Measurements from ENCODE around the gene TNK1. TPM values are rescaled to one million over a fixed set of nuclear protein-coding genes. Genes with fewer than 3 reads are reported as not detected.

The TNK1 gene
- total and polyA plus RNA-seq, 8 donors = 4.9 to 13.8 (median 6.6) TPM

DNA sequence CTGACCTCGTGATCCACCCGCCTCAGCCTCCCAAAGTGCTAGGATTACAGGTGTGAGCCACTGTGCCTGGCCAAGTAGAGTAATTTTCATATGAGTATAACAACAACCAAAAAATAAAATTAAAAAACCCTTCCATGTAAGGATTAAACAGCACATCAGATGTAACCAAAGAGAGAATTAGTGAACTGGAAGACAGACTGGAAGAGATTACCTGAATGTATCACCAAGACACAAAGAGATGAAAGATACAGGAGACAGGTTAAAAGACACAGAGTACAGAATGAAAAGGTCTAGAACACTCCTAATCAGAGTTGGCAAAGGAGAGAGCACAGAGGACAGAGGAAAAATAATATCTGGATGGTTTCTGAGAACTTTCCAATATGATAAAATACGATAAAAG, 1.8 kb upstream of the TNK1 start:
- intact Hi-C loops (cut with DNase I) = no loop called here
- 92 to 97% methylated on average over 3 of the region's 3 CpGs for WGBS, 2 donors

GRCh38 chr17:7380321-7380720, 568 bp upstream of the TNK1 start:
- H3K4me1 ChIP-seq = peaks cover 6 to 11% (median 8%) of the 10 kb centered on the region in 3 donors
- H3K4me3 ChIP-seq = peak overlapping the region; percentile 55 to 78 (median 64)
- no peaks in the 10 kb centered on the region for H3K9me3 ChIP-seq
- H3K36me3 ChIP-seq = no peaks in the 10 kb centered on the region
- ATAC-seq = peak; percentile 65 to 85 (median 78)
- H3K27me3 ChIP-seq = no peaks in the 10 kb centered on the region
- FAIRE-seq = no peak
- 4 to 6% methylated on average over 7 of the region's 7 CpGs for WGBS, 2 donors
- intact Hi-C loops (cut with DNase I) = no loop called here
- TF ChIP-seq, protein P1, sequence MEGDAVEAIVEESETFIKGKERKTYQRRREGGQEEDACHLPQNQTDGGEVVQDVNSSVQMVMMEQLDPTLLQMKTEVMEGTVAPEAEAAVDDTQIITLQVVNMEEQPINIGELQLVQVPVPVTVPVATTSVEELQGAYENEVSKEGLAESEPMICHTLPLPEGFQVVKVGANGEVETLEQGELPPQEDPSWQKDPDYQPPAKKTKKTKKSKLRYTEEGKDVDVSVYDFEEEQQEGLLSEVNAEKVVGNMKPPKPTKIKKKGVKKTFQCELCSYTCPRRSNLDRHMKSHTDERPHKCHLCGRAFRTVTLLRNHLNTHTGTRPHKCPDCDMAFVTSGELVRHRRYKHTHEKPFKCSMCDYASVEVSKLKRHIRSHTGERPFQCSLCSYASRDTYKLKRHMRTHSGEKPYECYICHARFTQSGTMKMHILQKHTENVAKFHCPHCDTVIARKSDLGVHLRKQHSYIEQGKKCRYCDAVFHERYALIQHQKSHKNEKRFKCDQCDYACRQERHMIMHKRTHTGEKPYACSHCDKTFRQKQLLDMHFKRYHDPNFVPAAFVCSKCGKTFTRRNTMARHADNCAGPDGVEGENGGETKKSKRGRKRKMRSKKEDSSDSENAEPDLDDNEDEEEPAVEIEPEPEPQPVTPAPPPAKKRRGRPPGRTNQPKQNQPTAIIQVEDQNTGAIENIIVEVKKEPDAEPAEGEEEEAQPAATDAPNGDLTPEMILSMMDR (IDR thresholded peaks at IDR 0.05) = no peak
- peak overlapping the region; percentile 56 to 77 (median 74) for H3K27ac ChIP-seq
- DNase-seq = peak; percentile 69 to 79 (median 78)

More for the DNA sequence above, 1.8 kb upstream of the TNK1 start:
- TF ChIP-seq, protein P1 (IDR thresholded peaks at IDR 0.05) = no peak
- Histone ChIP-seq H3K4me1 (peaks cover 6 to 11% (median 8%) of the 10 kb centered on the region in 3 donors), H3K9me3 (no peaks in the 10 kb centered on the region), H3K27ac (no peak overlapping the region), H3K36me3 (no peaks in the 10 kb centered on the region), H3K4me3 (no peak overlapping the region), H3K27me3 (no peaks in the 10 kb centered on the region)
- FAIRE-seq = no peak
- no peak for ATAC-seq
- DNase-seq = no peak

- no peak overlapping the region for H3K27ac ChIP-seq
- ATAC-seq = no peak
- H3K4me1 ChIP-seq = peaks cover 6 to 11% (median 8%) of the 10 kb centered on the region in 3 donors
- H3K27me3 ChIP-seq = no peaks in the 10 kb centered on the region
- intact Hi-C loops (cut with DNase I) = no loop called here
- no peak for FAIRE-seq
- no peaks in the 10 kb centered on the region for H3K36me3 ChIP-seq
- no peaks in the 10 kb centered on the region for H3K9me3 ChIP-seq
- WGBS, 2 donors = 91 to 93% methylated on average over 10 of the region's 10 CpGs
- no peak for DNase-seq
- no peak overlapping the region for H3K4me3 ChIP-seq
- TF ChIP-seq, protein P1 (IDR thresholded peaks at IDR 0.05) = no peak
These were observed 2.0 kb downstream of the TNK1 start for GRCh38 chr17:7382901-7383300.

DNA sequence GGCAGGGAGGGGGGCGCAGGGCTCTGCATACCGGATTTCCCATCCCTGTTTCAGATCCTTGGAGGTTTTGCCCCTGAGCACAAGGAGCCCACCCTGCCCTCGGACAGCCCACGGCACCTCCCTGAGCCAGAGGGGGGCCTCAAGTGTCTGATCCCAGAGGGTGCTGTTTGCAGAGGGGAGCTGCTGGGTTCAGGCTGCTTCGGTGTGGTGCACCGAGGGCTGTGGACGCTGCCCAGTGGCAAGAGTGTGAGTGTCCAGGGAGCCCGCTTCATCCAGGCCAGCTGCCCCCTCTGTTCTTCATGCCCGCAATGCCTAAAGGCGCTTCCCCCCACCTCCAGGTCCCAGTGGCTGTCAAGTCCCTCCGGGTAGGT, 2.5 kb downstream of the TNK1 start:
- WGBS, 2 donors = 90 to 92% methylated on average over 11 of the region's 11 CpGs
- FAIRE-seq (no peak), DNase-seq (no peak), ATAC-seq (no peak)
- Histone ChIP-seq H3K4me3 (no peak overlapping the region), H3K27me3 (no peaks in the 10 kb centered on the region), H3K36me3 (no peaks in the 10 kb centered on the region), H3K9me3 (no peaks in the 10 kb centered on the region), H3K4me1 (peaks cover 6 to 11% (median 8%) of the 10 kb centered on the region in 3 donors), H3K27ac (no peak overlapping the region)
- TF ChIP-seq, protein P1 (IDR thresholded peaks at IDR 0.05) = no peak
- intact Hi-C loops (cut with DNase I) = no loop called here

GRCh38 chr17:7383742-7384488, 3.0 kb downstream of the TNK1 start:
- ATAC-seq (peak in 2 of 4 donors; percentile 26 to 29), FAIRE-seq (no peak), DNase-seq (no peak)
- H3K36me3 ChIP-seq = peaks cover 0 to 3% (median 0%) of the 10 kb centered on the region in 3 donors
- H3K4me3 ChIP-seq = peak overlapping the region in 1 of 4 donors; percentile 33
- TF ChIP-seq, protein P1 (IDR thresholded peaks at IDR 0.05) = no peak
- H3K27ac ChIP-seq = no peak overlapping the region
- H3K27me3 ChIP-seq = no peaks in the 10 kb centered on the region
- H3K4me1 ChIP-seq = peaks cover 6 to 11% (median 8%) of the 10 kb centered on the region in 3 donors
- 77 to 82% methylated on average over 65 of the region's 65 CpGs for WGBS, 2 donors
- intact Hi-C loops (cut with DNase I) = no loop called here
- no peaks in the 10 kb centered on the region for H3K9me3 ChIP-seq
